SH-SY5Y (cell line): Measurements from ENCODE around the gene SCN1B.

Experiments
- GATA2 ChIP-seq: IDR thresholded peaks from 2 replicates; pipeline ENCODE4 v1.6.1; 2011; ENCODE audit warnings: mild to moderate bottlenecking, low read depth, low read length
- GATA3 ChIP-seq: IDR thresholded peaks from 2 replicates; pipeline ENCODE4 v1.6.1; 2011; ENCODE audit warnings: low read depth, mild to moderate bottlenecking, low read length, moderate library complexity

- no peak for TF ChIP-seq GATA2
- no peak for TF ChIP-seq GATA3
These were observed 11.3 kb downstream of the SCN1B start, which contains the start of gene HPN for GRCh38 chr19:35041548-35042055.
